ENCODE measurements around the gene KLHL21. TPM values are rescaled to one million over a fixed set of nuclear protein-coding genes. Genes with fewer than 3 reads are reported as not detected.
A peak's percentile ranks its signal among the peaks of the same experiment; 100 is the strongest.
"Not testable (repeated sequence)": the region's sequence is repeated elsewhere in the genome, so short reads cannot be mapped to it uniquely, and the experiment has no call there.

Gene KLHL21, protein sequence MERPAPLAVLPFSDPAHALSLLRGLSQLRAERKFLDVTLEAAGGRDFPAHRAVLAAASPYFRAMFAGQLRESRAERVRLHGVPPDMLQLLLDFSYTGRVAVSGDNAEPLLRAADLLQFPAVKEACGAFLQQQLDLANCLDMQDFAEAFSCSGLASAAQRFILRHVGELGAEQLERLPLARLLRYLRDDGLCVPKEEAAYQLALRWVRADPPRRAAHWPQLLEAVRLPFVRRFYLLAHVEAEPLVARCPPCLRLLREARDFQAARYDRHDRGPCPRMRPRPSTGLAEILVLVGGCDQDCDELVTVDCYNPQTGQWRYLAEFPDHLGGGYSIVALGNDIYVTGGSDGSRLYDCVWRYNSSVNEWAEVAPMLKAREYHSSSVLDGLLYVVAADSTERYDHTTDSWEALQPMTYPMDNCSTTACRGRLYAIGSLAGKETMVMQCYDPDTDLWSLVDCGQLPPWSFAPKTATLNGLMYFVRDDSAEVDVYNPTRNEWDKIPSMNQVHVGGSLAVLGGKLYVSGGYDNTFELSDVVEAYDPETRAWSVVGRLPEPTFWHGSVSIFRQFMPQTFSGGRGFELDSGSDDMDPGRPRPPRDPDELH
- total RNA-seq, result 10 to 100 TPM; 25.5 to 31.7 TPM
- long read RNA-seq, donor 1, full-length matches to known transcripts, result 18 of 28 reads
- long read RNA-seq, donor 1, partial matches to known transcripts, result 0 of 28 reads
- long read RNA-seq, donor 1, other reads (novel, unspliced or antisense), result 10 of 28 reads
- long read RNA-seq, donor 2, full-length matches to known transcripts, result 4 of 26 reads
- long read RNA-seq, donor 2, partial matches to known transcripts, result 1 of 26 reads
- long read RNA-seq, donor 2, other reads (novel, unspliced or antisense), result 21 of 26 reads

DNA sequence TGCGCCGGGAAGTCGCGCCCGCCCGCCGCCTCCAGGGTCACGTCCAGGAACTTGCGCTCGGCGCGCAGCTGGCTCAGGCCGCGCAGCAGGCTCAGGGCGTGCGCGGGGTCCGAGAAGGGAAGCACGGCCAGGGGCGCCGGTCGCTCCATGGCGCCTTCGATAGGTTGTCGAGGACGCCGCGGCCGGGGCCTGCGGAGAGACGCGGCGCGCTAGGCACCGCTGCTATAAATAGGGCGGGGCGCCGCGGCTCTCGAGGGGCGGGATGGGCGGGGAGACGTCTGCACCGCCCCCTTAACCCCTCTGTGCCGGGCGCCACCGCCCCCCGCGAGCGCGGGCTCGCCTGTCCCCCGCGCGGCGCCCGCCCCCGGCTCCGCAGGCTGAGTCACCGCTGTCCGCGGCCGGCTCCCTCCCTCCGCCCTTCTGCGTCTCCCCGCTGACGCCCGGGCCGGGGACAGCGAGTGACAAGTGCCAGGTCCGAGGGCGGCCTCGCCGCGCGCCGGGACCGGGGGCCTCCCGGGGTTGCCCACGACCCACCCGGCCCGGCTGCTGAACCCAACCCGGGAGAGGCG, at the start of gene KLHL21:
Gene KLHL21, minus strand, starts transcription at position 201 of the 569 bp plus-strand sequence. Its CDS starts 52 bp downstream, at position 149.
- DNase-seq (ENCODE audit: low spot score), result peak; percentile 98
- intact Hi-C loops (cut with DNase I), result no loop called here

DNA sequence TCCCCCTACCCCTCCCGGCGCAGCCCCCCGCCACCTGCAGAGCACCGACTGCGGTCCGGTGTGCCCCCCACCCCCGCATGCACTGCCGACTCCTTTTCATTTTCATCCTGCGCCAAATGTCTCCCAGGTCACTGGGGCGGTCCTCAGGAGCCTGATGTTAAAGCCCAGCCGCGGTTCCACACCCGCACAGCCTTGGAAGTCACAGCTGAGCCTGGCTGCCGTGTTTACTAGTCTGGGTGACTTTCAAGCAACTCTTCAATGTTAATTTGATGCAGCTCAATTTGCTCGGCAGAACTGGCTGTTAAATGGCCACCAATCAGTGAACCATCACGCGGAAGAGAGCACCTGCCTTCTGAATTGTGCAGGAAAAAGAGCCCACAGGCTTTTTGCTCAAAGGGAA, 49.2 kb upstream of the KLHL21 start:
- no peak for DNase-seq (ENCODE audit: low spot score)
- intact Hi-C loops (cut with DNase I), result no loop called here

DNA sequence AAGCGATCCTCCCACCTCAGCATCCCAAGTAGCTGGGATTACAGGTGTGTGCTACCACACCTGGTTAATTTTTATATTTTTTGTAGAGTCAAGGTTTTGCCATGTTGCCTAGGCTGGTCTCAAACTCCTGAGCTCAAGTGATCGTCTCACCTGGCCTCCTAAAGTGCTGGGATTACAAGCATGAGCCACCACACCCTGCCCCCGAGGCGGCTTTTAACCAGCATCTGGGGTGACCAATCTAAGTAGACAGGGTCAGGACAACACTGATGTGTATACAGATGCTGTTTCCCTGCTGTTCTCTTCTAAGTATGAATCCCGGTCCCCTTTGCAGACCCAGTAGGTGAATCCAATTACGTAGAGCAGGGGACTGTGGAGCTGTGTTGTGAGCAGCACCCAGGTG, 45.9 kb upstream of the KLHL21 start:
- intact Hi-C loops (cut with DNase I), result loop anchor here (10.0 kb wide), 1 partner anchor 164 kb away; no protein-coding TSS in a partner anchor

DNA sequence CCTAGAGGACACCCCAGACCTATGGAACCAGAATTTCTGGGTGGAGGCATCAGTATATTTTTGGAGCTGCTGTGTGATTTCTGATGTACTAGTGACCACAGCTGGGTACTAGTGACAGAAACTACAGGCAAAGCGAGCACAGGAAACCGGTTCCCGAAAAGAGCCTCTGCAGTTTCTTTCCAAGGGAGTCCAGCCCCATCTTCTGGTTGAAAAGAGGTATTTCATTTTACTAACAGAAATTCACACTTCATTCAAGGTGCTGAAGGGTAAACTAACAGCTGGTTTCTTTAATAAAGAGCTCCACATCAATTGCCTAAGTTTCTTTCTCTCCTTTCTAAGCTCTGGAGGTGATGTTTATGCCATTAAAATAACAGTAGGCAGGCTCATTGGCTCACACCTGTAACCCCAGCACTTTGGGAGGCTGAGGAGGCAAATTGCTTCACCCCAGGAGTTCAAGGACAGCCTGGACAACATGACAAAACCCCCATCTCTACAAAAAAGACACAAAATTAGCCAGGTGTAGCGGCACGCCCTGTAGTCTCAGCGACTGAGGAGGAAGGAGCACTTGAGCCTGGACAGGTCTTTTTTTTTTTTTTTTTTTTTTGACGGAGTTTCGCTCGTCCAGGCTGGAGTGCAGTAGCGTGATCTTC, 44.0 kb upstream of the KLHL21 start:
- no peak for DNase-seq (ENCODE audit: low spot score)
- intact Hi-C loops (cut with DNase I), result loop anchor here (10.0 kb wide), 1 partner anchor 162 kb away; no protein-coding TSS in a partner anchor

More for the DNA sequence above, 45.9 kb upstream of the KLHL21 start:
- DNase-seq (ENCODE audit: low spot score), result no peak

DNA sequence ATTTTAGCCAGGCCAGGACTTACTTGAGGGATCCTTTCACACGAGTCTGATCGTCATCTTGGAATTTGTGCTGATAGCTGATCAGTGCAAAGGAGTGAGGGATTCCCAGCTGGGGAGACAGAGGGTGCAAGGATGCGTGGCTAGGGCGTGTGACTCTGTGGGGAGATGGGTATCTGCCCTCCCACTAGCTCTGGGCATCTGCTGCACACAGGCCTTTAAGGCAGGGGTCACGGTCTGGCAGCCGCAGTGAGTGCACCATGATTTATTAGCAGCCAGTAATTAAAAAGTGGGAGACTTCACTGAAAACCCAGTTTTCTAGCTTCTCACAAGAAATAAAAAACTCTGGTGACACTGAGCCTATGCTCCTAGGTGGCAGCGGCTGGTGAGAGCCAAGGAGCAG, 42.3 kb upstream of the KLHL21 start:
- intact Hi-C loops (cut with DNase I), result loop anchor here (10.0 kb wide), 1 partner anchor 160 kb away; no protein-coding TSS in a partner anchor
- no peak for DNase-seq (ENCODE audit: low spot score)

DNA sequence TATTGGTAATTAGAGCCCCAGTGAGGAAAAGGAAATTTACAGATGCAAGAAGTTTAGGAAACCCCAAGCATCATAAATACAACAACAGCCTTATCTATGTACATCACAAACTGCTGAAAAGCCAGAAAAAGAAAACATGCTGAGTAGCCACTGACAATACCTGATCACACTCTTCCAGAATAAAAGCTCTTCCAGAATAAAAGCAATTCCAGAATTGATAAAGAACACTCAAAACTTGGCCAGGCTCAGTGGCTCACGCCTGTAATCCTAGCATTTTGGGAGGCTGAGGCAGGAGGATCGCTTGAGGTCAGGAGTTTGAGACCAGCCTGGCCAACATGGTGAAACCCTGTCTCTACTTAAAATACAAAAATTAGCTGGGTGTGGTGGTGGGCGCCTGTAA, 38.2 kb upstream of the KLHL21 start:
- intact Hi-C loops (cut with DNase I), result loop anchor here (10.0 kb wide), 1 partner anchor 156 kb away; no protein-coding TSS in a partner anchor
- DNase-seq (ENCODE audit: low spot score), result not testable (repeated sequence)

DNA sequence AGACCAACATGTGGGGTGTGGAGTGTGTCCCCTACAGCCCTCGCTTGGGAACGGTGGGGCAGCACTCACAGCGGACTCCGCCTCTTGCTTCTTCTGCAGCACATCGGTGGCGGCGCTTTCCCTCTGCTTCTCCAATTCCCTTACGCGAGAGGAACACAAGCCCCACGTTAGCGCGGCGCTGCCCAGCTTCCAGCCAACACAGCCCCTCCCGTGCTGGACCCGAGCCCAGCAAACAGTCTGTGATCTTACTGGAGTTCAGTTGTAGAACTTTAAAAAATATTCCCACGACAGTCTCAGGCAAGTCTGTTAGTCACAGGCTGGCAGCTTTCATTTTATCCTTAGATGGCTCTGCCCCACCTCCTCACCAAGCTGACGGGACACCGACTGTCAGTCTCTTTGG, 35.6 kb upstream of the KLHL21 start:
- intact Hi-C loops (cut with DNase I), result loop anchor here in 1 of 2 donors (10.0 kb wide), 1 partner anchor 83 kb away; the partner anchor contains the start of genes NOL9 and TAS1R1

DNA sequence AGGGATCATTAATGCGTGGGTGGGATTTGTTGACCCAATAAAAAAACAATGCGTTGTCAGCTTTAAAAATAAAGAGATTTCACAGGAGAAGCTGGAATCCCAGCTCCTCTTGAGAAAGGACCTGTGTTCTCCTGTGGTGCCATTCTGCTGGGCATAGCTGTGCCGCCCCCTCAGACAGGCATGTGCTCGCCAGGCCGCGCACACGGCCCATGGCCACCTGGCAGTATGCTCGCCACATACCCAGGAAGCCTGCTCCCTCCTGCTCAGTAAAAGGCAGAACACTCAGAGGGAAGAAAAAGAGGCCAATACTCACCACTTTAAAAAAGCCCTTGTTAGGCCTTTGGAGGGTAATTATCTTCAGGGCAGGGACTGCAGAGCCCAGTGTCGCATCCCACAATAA, 35.1 kb upstream of the KLHL21 start:
- DNase-seq (ENCODE audit: low spot score), result no peak
- intact Hi-C loops (cut with DNase I), result loop anchor here (2.0 to 10.0 kb wide), 2 partner anchors 43 to 83 kb away; partner anchors contain the start of genes NOL9 (in 1 of the 2) and TAS1R1 (in 1 of the 2)

More for the DNA sequence above, 35.6 kb upstream of the KLHL21 start:
- peak; percentile 96 for DNase-seq (ENCODE audit: low spot score)

DNA sequence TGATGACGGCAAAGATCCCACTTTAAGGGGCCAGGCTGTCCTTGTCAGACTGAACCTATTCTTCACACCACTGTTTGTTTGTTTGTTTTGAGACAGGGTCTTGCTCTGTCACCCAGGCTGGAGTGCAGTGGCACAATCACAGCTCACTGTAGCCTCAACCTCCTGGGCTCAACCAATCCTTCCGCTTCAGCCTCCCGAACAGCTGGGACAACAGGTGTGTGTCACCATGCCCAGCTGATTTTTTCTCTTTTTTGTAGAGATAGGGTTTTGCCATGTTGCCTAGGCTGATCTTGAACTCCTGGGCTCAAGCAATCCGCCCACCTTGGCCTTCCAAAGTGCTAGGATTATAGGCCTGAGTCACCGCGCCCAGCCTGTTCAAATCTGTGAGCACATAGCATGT, 34.1 kb upstream of the KLHL21 start:
- intact Hi-C loops (cut with DNase I), result loop anchor here (2.0 to 10.0 kb wide), 2 partner anchors 42 to 82 kb away; partner anchors contain the start of genes NOL9 (in 1 of the 2) and TAS1R1 (in 1 of the 2)

DNA sequence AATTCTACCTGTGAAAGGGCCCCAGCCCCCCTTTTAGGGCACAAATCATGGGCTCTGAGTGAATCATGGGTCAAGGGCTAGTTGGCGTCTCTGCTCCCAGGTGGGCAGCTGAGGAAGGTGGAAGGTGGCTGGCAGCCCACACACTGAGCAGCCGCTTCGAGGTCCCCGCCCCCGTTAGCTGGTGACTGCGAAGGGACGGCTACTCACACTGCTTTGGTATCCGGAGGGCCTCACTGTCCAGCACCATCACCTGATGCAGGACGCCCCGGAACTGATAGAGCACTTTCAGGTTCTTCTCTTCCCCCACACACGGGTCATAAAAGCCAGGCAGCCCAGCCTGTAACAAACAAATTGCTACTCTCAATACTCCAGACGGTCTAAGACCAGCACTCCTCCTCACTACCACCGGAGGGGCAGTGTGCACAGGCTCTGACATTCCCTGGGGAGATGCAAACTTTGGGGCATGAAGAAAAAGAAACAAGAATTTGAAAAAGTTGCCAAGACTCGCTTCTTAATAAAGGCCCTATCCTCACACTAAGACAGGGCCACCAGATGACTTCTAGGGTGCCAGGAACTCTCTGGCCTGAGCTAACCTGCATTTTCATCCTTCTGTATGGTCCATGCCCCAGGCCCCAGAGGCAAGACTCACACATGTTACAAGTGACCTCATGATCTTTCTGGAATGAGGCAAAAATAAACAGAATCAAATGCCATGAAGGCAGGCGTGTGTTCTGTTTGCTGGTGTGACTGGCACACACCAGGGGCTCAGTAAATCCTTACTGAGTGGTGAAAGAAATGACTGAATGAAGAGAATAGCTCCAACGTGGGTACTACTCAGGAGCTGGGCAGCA, 33.5 kb upstream of the KLHL21 start:
- DNase-seq (ENCODE audit: low spot score), result no peak
- intact Hi-C loops (cut with DNase I), result loop anchor here (2.0 to 10.0 kb wide), 2 partner anchors 41 to 81 kb away; partner anchors contain the start of genes NOL9 (in 1 of the 2) and TAS1R1 (in 1 of the 2)

More for the DNA sequence above, 34.1 kb upstream of the KLHL21 start:
- DNase-seq (ENCODE audit: low spot score), result not testable (repeated sequence)

DNA sequence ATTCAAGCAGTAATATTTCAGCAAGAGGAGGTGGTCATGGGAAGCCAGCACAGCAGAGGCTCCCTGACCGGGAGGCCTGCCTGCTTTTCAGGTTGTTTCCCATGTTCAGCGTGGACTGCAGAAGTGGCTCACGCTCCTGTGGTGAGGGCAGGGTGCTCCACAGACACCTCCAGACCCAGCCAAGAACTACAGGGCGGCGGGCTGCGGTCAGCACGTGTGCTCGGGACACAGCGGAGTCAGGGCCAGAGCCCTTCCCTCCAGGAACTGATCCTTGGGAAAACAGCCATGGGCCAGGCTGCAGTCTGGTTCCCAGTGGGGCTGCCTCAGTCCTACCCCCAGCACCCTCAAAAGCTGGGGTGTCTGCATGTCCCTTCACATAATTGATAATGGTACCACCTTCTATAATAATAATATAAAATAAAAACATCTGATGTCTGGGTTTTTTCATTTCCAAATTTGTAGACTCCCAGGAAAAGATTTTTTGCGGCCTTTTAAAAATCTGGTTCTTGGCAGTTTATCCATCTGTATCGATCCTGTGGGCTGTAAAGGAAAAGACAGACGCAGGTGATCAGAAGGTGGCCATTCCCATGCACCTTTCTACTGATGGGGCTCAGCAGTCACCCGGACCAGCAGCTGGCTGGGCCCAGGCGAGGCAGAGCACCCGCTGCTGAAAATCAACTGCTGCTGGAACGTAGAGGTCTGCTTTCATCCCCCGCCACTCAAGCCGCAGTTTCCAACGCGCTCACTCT, 32.7 kb upstream of the KLHL21 start:
- intact Hi-C loops (cut with DNase I), result loop anchor here in 1 of 2 donors (10.0 kb wide), 1 partner anchor 81 kb away; the partner anchor contains the start of genes NOL9 and TAS1R1

DNA sequence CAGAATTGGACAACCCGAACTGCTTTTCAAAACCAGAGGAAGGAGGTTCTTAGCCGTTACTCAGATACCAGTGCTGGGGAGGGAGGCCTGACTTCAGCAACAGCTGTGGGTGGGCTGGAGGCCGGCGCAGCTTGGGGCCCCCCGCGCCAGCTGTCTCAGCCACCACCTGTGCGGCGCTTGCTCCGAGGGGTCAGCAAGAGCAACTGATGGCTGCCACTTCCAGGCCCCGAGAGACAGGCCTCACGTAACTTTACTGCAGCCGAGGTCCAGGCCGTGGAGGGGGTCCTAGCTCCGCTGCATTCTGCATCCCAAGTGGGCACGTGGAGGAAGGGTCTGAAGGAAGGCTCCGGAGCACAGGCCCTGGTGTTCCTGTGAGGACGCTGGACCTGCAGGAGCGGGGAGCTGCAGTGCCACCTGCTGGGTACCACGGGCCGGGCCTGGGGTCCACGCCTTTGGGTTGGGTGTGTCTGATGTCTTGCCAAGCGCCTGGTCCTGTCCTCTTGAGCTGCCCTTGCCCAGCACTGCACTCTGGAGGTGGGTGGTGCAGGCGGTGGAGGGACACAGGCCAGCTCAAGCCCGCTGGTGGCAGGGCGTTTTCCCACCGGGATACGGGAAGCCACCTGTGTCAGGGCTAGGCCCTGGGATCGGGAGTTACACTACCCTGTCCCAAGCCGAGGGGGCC, 31.8 kb upstream of the KLHL21 start:
- intact Hi-C loops (cut with DNase I), result loop anchor here in 1 of 2 donors (10.0 kb wide), 1 partner anchor 80 kb away; the partner anchor contains the start of genes NOL9 and TAS1R1
- peak; percentile 88 for DNase-seq (ENCODE audit: low spot score)

More for the DNA sequence above, 32.7 kb upstream of the KLHL21 start:
- DNase-seq (ENCODE audit: low spot score), result no peak

DNA sequence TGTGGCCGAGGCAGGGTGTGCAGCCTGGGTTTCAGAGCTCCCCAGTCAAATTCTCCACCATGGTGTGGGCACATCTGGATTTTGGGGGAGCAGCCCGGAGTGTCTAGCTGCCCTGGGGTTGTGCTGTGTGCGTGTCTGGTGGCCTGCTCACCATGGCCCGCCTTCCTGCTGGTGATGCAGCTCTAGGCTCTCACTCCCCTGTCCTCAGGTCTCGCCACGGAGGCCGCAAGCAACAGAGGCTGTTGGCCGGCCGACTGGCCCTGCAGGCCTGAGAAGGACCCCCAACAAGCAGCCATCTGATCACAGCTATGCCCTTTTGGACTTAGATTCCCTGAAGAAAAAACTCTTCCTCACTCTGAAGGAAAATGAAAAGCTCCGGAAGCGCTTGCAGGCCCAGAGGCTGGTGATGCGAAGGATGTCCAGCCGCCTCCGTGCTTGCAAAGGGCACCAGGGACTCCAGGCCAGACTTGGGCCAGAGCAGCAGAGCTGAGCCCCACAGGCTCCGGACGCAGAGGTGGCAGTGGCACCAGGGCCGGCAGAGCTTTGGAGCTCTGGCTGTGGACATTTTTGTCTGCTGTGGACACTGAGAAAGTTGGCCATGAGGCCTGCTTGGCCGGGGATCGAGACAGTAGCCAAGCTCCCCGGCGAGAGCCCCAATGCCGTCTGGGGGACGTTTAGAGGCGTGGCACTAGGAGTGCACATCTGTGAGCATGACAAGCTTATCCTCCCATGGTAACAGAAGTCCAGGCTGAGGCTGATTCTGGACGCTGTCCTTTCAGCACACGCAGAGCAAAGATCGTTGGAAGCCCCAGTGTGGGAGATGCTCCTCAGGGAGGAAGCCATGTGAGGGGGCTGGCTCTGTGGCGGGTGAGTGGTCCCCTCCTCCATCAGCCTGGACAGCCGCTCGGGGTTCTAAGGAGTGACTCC, 30.2 kb upstream of the KLHL21 start:
- intact Hi-C loops (cut with DNase I), result loop anchor here in 1 of 2 donors (10.0 kb wide), 1 partner anchor 78 kb away; the partner anchor contains the start of genes NOL9 and TAS1R1

DNA sequence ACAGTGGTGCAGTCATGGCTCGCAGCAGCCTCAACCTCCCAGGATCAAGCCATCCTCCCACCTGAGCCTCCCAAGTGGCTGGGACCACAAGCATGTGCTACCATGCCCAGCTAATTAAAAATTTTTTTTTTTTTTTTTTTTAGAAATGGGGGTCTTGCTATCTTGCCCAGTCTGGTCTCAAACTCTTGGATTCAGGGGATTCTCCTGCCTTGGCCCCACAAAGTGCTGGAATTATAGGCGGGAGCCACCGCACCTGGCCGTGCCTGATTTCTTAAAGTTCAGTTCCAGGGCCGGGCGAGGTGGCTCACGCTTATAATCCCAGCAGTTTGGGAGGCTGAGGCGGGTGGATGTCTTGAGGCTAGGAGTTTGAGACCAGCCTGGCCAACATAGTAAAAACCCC, 28.4 kb upstream of the KLHL21 start:
- DNase-seq (ENCODE audit: low spot score), result no peak
- intact Hi-C loops (cut with DNase I), result loop anchor here in 1 of 2 donors (10.0 kb wide), 1 partner anchor 76 kb away; the partner anchor contains the start of genes NOL9 and TAS1R1

More for the DNA sequence above, 30.2 kb upstream of the KLHL21 start:
- DNase-seq (ENCODE audit: low spot score), result no peak

DNA sequence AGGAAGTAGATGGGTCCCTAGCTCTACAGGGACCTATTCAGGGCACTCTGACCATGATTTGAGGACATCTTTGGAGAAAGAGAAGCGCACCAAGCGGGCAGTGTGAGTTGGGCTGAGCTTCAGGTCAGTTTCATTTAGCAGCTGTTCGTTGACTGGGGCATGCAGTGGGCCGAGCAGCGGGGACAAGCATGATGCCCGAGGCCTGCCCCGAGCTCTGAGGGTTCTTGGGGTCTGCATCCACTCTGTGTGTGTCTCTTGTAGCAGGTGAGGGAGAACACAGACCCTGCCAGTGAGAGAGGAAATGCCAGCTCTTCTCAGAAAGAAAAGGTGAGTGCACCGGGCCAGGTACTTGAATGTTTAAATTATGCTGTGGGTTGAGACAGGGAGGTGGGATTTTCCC, 27.4 kb upstream of the KLHL21 start:
- intact Hi-C loops (cut with DNase I), result loop anchor here in 1 of 2 donors (10.0 kb wide), 1 partner anchor 75 kb away; the partner anchor contains the start of genes NOL9 and TAS1R1
- no peak for DNase-seq (ENCODE audit: low spot score)

All from posterior vena cava (tissue), 2 donors.